GM12878 (cell line): ENCODE measurements around the gene RNPEP. TPM values are rescaled to one million over a fixed set of nuclear protein-coding genes. Genes with fewer than 3 reads are reported as not detected.

Source experiments
- ATAC-seq: fragments of 200-7000 bp; cut with Tn5 transposase; 3 replicates; pipeline ENCODE4 v1.9.1; 2020; ENCODE audit warnings: mild to moderate bottlenecking, moderate library complexity
- BruUV-seq: library from RNA; stranded (reverse); fragments of 400-500 nt; replicated peaks from 2 replicates; lab custom pipeline; 2021; lab: Mats Ljungman, UMichigan
- CTCF ChIA-PET: fragments of 300-600 bp; sonication (Branson Sonifier 250); formaldehyde crosslinking; extraction: SDS; loops from one replicate; lab custom pipeline; 2021; ENCODE audit warnings: inconsistent platforms; lab: Yijun Ruan, JAX
- POLR2A ChIA-PET: fragments of 350-600 bp; formaldehyde crosslinking; extraction: SDS; loops from one replicate; lab custom pipeline; 2021; ENCODE audit warnings: inconsistent platforms; lab: Charles Lee
- RAD21 ChIA-PET: fragments of 300-600 bp; sonication (Branson Sonifier 250); formaldehyde crosslinking; loops from one replicate; lab custom pipeline; 2023; ENCODE audit warnings: antibody characterized with exemption; ENCODE audit not compliant: unreplicated experiment; lab: Charles Lee
- SMC1A ChIA-PET: fragments of 300-600 bp; sonication (Branson Sonifier 250); formaldehyde crosslinking; loops from one replicate; lab custom pipeline; 2023; ENCODE audit not compliant: unreplicated experiment, uncharacterized antibody; lab: Charles Lee
- DNase-seq: peaks from one replicate; pipeline ENCODE4 v3.0.0-alpha.2; 2011; ENCODE audit warnings: low read depth, low spot score
- FAIRE-seq: peaks from 3 replicates; lab custom pipeline; 2011; peaks lifted over from hg19 to GRCh38; lab: Jason Lieb, UNC
- H2AFZ ChIP-seq: 2 replicates; pipeline ENCODE4 v1.6.0; 2011; ENCODE audit warnings: low read depth, low read length, control low read depth; ENCODE audit not compliant: control insufficient read depth
- H3K27ac ChIP-seq: 2 replicates; pipeline ENCODE4 v1.5.1; 2011; ENCODE audit warnings: control low read depth; ENCODE audit not compliant: control insufficient read depth, insufficient read depth
- H3K27me3 ChIP-seq, 2 experiments: replicated peaks in 1 of 2; 2 replicates each; pipeline versions ENCODE4 v1.6.0 to v1.6.1; 2011; ENCODE audit warnings: low read length in 1 of 2; ENCODE audit not compliant: control insufficient read depth in 2 of 2, insufficient read depth in 2 of 2
- H3K36me3 ChIP-seq, 2 experiments: 2 replicates each; pipeline ENCODE4 v1.5.1; 2011; ENCODE audit warnings: low read length in 1 of 2; ENCODE audit not compliant: control insufficient read depth in 2 of 2, insufficient read depth in 2 of 2
- H3K4me1 ChIP-seq: 2 replicates; pipeline ENCODE4 v1.6.1; 2011; ENCODE audit warnings: mild to moderate bottlenecking, low read length, moderate library complexity, mixed read lengths; ENCODE audit not compliant: control insufficient read depth, insufficient read depth
- H3K4me2 ChIP-seq: 2 replicates; pipeline ENCODE4 v1.6.0; 2011; ENCODE audit warnings: control low read depth; ENCODE audit not compliant: control insufficient read depth, insufficient read depth
- H3K4me3 ChIP-seq: fragments of 200-600 bp; sonication (generic); 2 replicates; pipeline ENCODE4 v1.5.1; 2016
- H3K79me2 ChIP-seq: 2 replicates; pipeline ENCODE4 v1.6.0; 2011; ENCODE audit warnings: low read length; ENCODE audit not compliant: control insufficient read depth, insufficient read depth
- H3K9ac ChIP-seq: 2 replicates; pipeline ENCODE4 v1.8.0; 2011; ENCODE audit warnings: low read length, control low read depth, mixed read lengths; ENCODE audit not compliant: control insufficient read depth, insufficient read depth
- H3K9me3 ChIP-seq: replicated peaks from 3 replicates; pipeline ENCODE4 v1.5.1; 2011; ENCODE audit warnings: mild to moderate bottlenecking, low read length; ENCODE audit not compliant: control insufficient read depth, insufficient read depth
- H4K20me1 ChIP-seq: 2 replicates; pipeline ENCODE4 v1.6.0; 2011; ENCODE audit not compliant: control insufficient read depth, insufficient read depth
- BCLAF1 ChIP-seq: fragments of 450-650 bp; IDR thresholded peaks from 2 replicates; pipeline ENCODE4 v1.6.1; 2017; ENCODE audit warnings: antibody characterized with exemption, mild to moderate bottlenecking, moderate library complexity
- CREM ChIP-seq: IDR thresholded peaks from 2 replicates; pipeline ENCODE4 v1.6.1; 2014; ENCODE audit warnings: antibody characterized with exemption, low read depth
- ESRRA ChIP-seq: IDR thresholded peaks from 2 replicates; pipeline ENCODE4 v1.6.1; 2012; ENCODE audit warnings: mild to moderate bottlenecking, low read length, improper control_type of control experiment
- HDAC6 ChIP-seq: fragments of 200-600 bp; sonication (generic); IDR thresholded peaks from one replicate; pipeline ENCODE4 v1.8.0; 2017; ENCODE audit warnings: antibody characterized with exemption; ENCODE audit not compliant: unreplicated experiment
- NFYB ChIP-seq: IDR thresholded peaks from 2 replicates; pipeline ENCODE4 v1.6.1; 2011; ENCODE audit warnings: low read depth, mild to moderate bottlenecking, low read length, improper control_type of control experiment, moderate library complexity; ENCODE audit not compliant: insufficient read depth
- NR2C1 ChIP-seq: fragments of 450-650 bp; IDR thresholded peaks from 2 replicates; pipeline ENCODE4 v1.6.1; 2017; ENCODE audit warnings: antibody characterized with exemption, mild to moderate bottlenecking, moderate library complexity
- RAD51 ChIP-seq: fragments of 450-650 bp; IDR thresholded peaks from 2 replicates; pipeline ENCODE4 v1.6.1; 2016; ENCODE audit warnings: moderate library complexity, mild to moderate bottlenecking, inconsistent platforms
- REST ChIP-seq: IDR thresholded peaks from 2 replicates; pipeline ENCODE4 v1.6.1; 2012; ENCODE audit warnings: mild to moderate bottlenecking, low read depth, low read length
- WGBS: methylation state at CpG from one replicate; pipeline ENCODE4 v1.1.6; 2016; ENCODE audit warnings: low lambda C conversion rate; ENCODE audit not compliant: insufficient replicate concordance, insufficient coverage; ENCODE audit errors: missing lambda C conversion rate; 5-methylcytosine and 5-hydroxymethylcytosine counted together
- in situ Hi-C: fragments of 300-500 bp; cut with MboI; formaldehyde crosslinking; loops from 9 replicates; pipeline ENCODE4 v1.14.3; 2018; ENCODE audit warnings: mixed read lengths
- intact Hi-C: fragments of 100-400 bp; cut with micrococcal nuclease; formaldehyde crosslinking; loops from one replicate; pipeline ENCODE4 v1.14.2; 2022; ENCODE audit not compliant: unreplicated experiment
- polyA plus RNA-seq, 11 experiments: library from polyadenylated mRNA; depleted of rRNA in 4 of 11; unstranded in 6 of 11; stranded (reverse) in 5 of 11; fragments of >200 nt; fragmentation: Nextera tagmentation in 4 of 11; fragmentation: Illumina TruSeq in 1 of 11; extraction: Ambion mirVana in 4 of 11; extraction: Trizol in 1 of 11; gene quantifications; 1 replicate in 1 of 11; 2 replicates in 10 of 11; pipeline versions ENCODE4 v1.2.1 to v1.2.3, GENCODE V29; 2011 to 2016; ENCODE audit warnings: inconsistent platforms in 2 of 11, missing spikeins in 2 of 11, low read depth in 1 of 11
- total RNA-seq, 4 experiments: library from RNA; depleted of rRNA in 3 of 4; stranded (reverse); fragments of >200 nt in 3 of 4; fragmentation: Illumina TruSeq in 1 of 4; extraction: Trizol in 1 of 4; gene quantifications; 2 replicates each; pipeline versions ENCODE4 v1.2.1 to v1.2.3, GENCODE V29; 2013 to 2021

RNPEP gene
- total and polyA plus RNA-seq, 10 of the 15 experiments (the other 5 are each of a cell fraction or from before 2014, with no cell fraction given), result 18.3 to 68.2 (median 44.6) TPM

GRCh38 chr1:202047977-202048376 lies 65.5 kb downstream of the RNPEP start:
- H3K27me3 ChIP-seq, result peaks cover 0 to 3% of the 10 kb centered on the region in 2 experiments; a peak in 1 of 4 replicates
- no TSS peak for BruUV-seq
- no peaks in the 10 kb centered on the region for H3K36me3 ChIP-seq
- POLR2A ChIA-PET, result no interaction called here
- intact Hi-C loops (no loop called here), in situ Hi-C loops (no loop called here)
- RAD21 ChIA-PET, result no interaction called here
- no peak for ATAC-seq
- H4K20me1 ChIP-seq, result no peaks in the 10 kb centered on the region
- no peaks in the 10 kb centered on the region for H3K4me1 ChIP-seq
- TF ChIP-seq ESRRA (no peak), CREM (no peak), BCLAF1 (no peak), HDAC6 (no peak), NFYB (no peak), REST (no peak), NR2C1 (no peak), RAD51 (no peak)
- CTCF ChIA-PET, result no interaction called here
- H3K27ac ChIP-seq, result no peak overlapping the region
- no peak overlapping the region for H3K4me2 ChIP-seq
- no peak overlapping the region for H2AFZ ChIP-seq
- H3K4me3 ChIP-seq, result no peak overlapping the region
- no peaks in the 10 kb centered on the region for H3K9me3 ChIP-seq
- no peak overlapping the region for H3K9ac ChIP-seq
- SMC1A ChIA-PET, result no interaction called here
- no peak for FAIRE-seq
- DNase-seq, result no peak
- WGBS, result 30% methylated on average over 4 of the region's 4 CpGs
- H3K79me2 ChIP-seq, result no peaks in the 10 kb centered on the region
